DMS53 treated with DMSO at 0.1 percent for 48 hours (cell line): Measurements from ENCODE around the gene OR1K1.

Source experiments
- DNase-seq: peaks from one replicate; lab custom pipeline; 2025; ENCODE audit not compliant: unreplicated experiment; lab: John Stamatoyannopoulos, UW

The OR1K1 gene

GRCh38 chr9:122848256-122848943, 48.5 kb downstream of the OR1K1 start:
- no peak for DNase-seq
